ENCODE results near the gene PTPRF. TPM values are rescaled to one million over a fixed set of nuclear protein-coding genes. Genes with fewer than 3 reads are reported as not detected.
A peak's percentile ranks its signal among the peaks of the same experiment; 100 is the strongest.
"Not testable (repeated sequence)": the region's sequence is repeated elsewhere in the genome, so short reads cannot be mapped to it uniquely, and the experiment has no call there.

PTPRF gene
- total RNA-seq, 4 donors from 2014 or later, result 104 to 243 (median 112) TPM

DNA sequence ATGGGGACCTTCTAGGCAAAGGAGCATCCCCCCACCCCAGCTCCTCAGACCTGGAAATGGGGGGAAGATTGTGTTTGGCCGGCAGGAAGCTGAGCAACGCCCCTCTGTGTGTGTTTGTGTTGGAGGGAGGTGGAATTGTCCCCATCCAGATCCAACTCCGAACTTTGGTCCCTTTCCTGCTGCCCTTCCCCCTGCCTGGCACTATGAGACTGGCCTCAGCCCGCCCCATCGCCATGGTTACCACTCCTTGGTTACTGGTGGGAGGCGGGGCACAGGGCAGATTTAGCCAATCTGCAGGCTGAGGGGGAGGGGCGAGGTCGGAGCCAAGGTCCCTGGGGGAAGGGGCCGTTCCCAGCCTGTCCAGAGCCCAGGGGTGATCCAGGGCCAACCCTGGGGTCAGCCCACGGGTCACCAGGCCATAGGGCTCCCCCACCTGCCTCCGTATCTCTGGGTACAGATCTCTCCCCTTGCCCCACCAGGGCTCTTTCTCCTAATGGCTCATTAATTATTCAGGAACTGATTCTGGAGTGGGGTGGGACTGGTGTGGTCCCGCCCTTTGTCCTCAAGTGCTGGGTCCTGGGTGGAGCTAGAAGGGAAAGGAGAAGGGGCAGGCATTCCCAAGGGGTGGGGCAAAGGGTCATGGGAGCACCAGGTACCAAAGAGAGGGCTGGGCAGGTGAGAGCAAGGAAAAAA lies 15.2 kb downstream of the PTPRF start:
- WGBS, 2 donors, result 22 to 50% methylated on average over 1 to 7 of the region's 12 CpGs
- no peak for DNase-seq
- Histone ChIP-seq H3K36me3 (peaks cover 0 to 15% (median 0%) of the 10 kb centered on the region in 3 donors), H3K4me1 (peaks cover 52 to 100% (median 88%) of the 10 kb centered on the region in 3 donors), H3K9me3 (no peaks in the 10 kb centered on the region), H3K27me3 (no peaks in the 10 kb centered on the region), H3K4me3 (no peak overlapping the region), H3K27ac (peak overlapping the region; percentile 84 to 93 (median 90))
- intact Hi-C loops (cut with DNase I), result no loop called here
- TF ChIP-seq, protein P1, sequence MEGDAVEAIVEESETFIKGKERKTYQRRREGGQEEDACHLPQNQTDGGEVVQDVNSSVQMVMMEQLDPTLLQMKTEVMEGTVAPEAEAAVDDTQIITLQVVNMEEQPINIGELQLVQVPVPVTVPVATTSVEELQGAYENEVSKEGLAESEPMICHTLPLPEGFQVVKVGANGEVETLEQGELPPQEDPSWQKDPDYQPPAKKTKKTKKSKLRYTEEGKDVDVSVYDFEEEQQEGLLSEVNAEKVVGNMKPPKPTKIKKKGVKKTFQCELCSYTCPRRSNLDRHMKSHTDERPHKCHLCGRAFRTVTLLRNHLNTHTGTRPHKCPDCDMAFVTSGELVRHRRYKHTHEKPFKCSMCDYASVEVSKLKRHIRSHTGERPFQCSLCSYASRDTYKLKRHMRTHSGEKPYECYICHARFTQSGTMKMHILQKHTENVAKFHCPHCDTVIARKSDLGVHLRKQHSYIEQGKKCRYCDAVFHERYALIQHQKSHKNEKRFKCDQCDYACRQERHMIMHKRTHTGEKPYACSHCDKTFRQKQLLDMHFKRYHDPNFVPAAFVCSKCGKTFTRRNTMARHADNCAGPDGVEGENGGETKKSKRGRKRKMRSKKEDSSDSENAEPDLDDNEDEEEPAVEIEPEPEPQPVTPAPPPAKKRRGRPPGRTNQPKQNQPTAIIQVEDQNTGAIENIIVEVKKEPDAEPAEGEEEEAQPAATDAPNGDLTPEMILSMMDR (IDR thresholded peaks at IDR 0.05), result peak in 1 of 6 experiments; percentile 3
- no peak for TF ChIP-seq POLR2A (IDR thresholded peaks at IDR 0.05)

DNA sequence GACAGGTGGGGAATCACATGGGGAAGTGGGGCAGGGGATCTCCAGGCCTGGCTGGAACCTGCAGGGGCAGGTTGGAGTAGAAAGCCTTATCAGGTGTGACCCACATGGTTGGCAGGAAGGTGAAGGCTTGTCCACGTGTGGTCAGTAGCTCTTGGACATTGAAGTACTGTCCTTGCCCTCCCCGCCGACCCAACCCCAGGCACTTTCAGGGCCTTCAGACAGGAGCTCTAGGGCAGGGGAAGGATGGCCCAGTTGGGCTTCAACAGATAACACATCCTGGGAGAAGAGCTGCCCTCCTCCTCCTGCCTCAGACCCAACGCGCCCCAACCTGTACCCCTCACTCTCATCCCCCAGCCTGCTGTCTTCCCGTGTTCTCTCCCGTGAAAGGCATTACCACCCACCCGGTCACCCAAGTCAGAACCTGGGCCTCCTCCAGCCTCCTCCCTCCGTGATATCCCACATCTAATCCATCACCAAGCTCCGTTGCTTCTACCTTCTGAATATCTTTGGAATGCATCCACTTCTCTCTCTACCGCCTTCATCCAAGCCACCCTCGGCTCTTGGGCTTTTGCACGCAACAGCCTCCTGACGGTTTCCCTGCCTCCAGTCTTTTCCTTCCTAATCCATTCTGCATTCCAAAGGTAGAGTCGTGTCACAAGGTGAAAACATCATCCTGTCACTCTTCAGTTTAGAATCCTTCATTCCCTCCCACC lies 15.9 kb downstream of the PTPRF start:
- Histone ChIP-seq H3K4me1 (peaks cover 55 to 100% (median 90%) of the 10 kb centered on the region in 3 donors), H3K36me3 (peaks cover 0 to 14% (median 0%) of the 10 kb centered on the region in 3 donors)

DNA sequence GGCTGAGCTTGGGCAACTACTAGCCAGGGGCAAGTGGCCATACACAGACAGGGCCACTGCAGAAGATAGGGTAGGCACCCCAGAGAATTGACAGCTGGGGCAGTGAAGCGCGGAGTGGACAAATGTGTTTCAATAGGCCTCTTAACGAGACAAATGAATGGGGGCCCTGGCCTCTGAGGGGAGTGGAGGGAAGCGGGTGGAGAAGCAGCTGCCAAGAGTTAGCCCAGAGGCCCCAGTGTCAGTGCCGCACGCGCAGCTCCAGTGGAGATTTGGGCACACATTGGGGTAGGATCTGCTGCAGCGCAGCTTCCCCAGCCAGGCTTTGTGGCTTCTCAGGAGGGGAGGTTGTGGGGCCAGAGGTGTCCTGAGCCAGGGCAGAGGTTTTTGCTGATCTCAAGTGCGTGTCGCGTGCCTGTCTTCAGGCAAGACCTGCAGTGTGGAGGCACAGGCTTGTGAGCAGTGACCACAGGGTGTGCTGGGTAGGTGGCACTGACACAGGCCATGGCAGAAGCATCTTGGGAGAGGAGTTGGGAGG lies 16.9 kb downstream of the PTPRF start:
- intact Hi-C loops (cut with DNase I), result no loop called here
- 77% methylated on average over 8 to 9 of the region's 11 CpGs for WGBS, 2 donors
- Histone ChIP-seq H3K27me3 (no peaks in the 10 kb centered on the region), H3K27ac (peak overlapping the region; percentile 84 to 93 (median 90)), H3K9me3 (no peaks in the 10 kb centered on the region), H3K4me1 (peaks cover 62 to 100% (median 89%) of the 10 kb centered on the region in 3 donors), H3K36me3 (peaks cover 0 to 14% (median 0%) of the 10 kb centered on the region in 3 donors), H3K4me3 (no peak overlapping the region)
- DNase-seq, result no peak
- TF ChIP-seq POLR2A (IDR thresholded peaks at IDR 0.05), result no peak
- TF ChIP-seq, protein P1 (IDR thresholded peaks at IDR 0.05), result no peak

More for the DNA sequence above, 15.9 kb downstream of the PTPRF start:
- Histone ChIP-seq H3K27me3 (no peaks in the 10 kb centered on the region), H3K9me3 (no peaks in the 10 kb centered on the region), H3K4me3 (no peak overlapping the region), H3K27ac (peak overlapping the region; percentile 84 to 93 (median 90))
- TF ChIP-seq, protein P1 (IDR thresholded peaks at IDR 0.05), result no peak
- no peak for TF ChIP-seq POLR2A (IDR thresholded peaks at IDR 0.05)
- DNase-seq, result no peak
- WGBS, 2 donors, result 40 to 60% methylated on average over 12 to 14 of the region's 15 CpGs
- intact Hi-C loops (cut with DNase I), result no loop called here

DNA sequence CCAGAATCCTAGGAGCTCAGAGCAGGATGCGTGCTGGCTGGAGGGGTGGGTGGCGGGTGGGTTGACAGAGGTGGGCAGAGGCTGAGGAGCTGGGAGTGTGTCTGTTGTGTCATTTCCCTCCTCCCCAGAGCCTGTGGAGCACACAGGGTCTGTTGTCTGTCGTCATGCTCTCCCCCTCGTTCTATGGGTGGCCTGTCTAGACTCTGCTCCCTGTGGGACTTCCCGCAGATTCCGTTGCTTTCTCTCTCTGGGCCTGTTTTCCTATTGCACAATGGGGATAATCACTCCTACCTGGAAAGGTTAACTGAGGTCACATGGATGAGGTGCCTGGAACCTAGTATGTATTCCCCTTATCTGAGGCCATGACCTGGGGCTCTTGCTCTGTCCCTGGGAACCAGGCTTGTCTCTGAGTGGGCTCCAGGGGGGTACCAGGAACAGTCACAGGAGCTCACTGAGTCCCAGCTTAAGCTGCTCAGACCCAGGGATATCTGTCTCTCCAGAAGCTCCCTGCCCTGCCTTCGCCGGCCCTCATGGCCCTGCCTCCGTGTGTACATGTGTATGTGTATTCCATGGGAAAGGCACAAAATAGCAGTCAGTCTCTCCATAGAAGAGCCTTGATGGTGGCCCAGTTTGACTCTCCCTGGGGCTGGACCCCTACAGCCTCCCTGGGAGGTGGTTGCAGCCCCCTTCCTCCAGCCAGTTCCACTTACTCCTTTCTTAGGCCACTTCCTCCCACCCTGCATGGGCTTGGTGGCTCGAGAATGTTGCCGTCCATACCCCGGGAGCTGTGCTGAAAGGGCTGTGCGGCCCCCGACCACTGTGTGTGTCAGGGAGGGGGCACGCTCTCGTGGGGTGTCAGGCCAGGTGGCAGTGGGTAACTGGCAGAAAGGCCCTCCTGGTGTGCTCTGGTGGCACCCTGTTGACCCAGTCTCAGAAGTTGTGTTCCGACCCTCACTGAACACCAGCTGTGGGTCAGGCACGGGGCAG lies 17.9 kb downstream of the PTPRF start:
- H3K27ac ChIP-seq, result peak overlapping the region; percentile 84 to 93 (median 90)

DNA sequence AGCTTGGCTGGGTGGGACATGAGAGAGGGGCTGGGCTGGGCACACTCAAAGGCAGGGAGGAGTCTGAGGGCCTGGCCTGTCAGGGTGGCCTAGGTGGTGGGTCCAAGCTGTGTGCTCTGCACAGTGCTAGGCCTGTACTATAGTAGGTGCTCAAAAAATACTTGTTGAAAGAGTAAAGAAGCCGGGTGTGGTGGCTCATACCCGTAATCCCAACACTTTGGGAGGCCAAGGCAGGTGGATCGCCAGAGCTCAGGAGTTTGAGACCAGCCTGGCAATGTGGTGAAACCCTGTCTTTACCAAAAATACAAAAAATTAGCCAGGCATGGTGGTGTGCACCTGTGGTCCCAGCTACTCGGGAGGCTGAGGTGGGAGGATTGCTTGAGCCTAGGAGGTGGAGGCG lies 18.7 kb downstream of the PTPRF start:
- H3K27me3 ChIP-seq; DNase-seq; H3K9me3 ChIP-seq; intact Hi-C loops (cut with DNase I): not testable (repeated sequence)
- peaks cover 52 to 100% (median 86%) of the 10 kb centered on the region in 3 donors for H3K4me1 ChIP-seq
- WGBS, 2 donors, result 54 to 69% methylated on average over 3 to 5 of the region's 5 CpGs
- H3K4me3 ChIP-seq, result peak overlapping the region in 1 of 4 donors; percentile 26
- peaks cover 0 to 17% (median 4%) of the 10 kb centered on the region in 3 donors for H3K36me3 ChIP-seq
- H3K27ac ChIP-seq, result peak overlapping the region; percentile 84 to 93 (median 90)

More for the DNA sequence above, 17.9 kb downstream of the PTPRF start:
- no peaks in the 10 kb centered on the region for H3K27me3 ChIP-seq
- H3K36me3 ChIP-seq, result peaks cover 0 to 12% (median 0%) of the 10 kb centered on the region in 3 donors
- peaks cover 58 to 100% (median 92%) of the 10 kb centered on the region in 3 donors for H3K4me1 ChIP-seq
- no peak for TF ChIP-seq POLR2A (IDR thresholded peaks at IDR 0.05)
- TF ChIP-seq, protein P1 (IDR thresholded peaks at IDR 0.05), result no peak
- intact Hi-C loops (cut with DNase I), result no loop called here
- H3K4me3 ChIP-seq, result no peak overlapping the region
- DNase-seq, result no peak
- no peaks in the 10 kb centered on the region for H3K9me3 ChIP-seq
- WGBS, 2 donors, result 47 to 71% methylated on average over 7 of the region's 18 CpGs

Measured in esophagus squamous epithelium (tissue), 5 donors.